OCI-LY7 (cell line): ENCODE measurements around the gene TP63.

Experiments used
- CTCF ChIP-seq: fragments of 200-600 bp; sonication (generic); conservative IDR thresholded peaks from 2 replicates; pipeline ENCODE4 v1.5.1; 2014; ENCODE audit warnings: mild to moderate bottlenecking, antibody characterized with exemption, low read length, moderate library complexity, mixed read lengths
- EZH2phosphoT487 ChIP-seq: fragments of 200-600 bp; sonication (generic); IDR thresholded peaks from 2 replicates; pipeline ENCODE4 v1.6.1; 2018; ENCODE audit warnings: low read depth, borderline replicate concordance, mild to moderate bottlenecking, mixed run types, antibody characterized with exemption, low read length, moderate library complexity, mixed read lengths

- TF ChIP-seq CTCF, result no peak
- TF ChIP-seq EZH2phosphoT487, result no peak
Observed at GRCh38 chr3:189773056-189773455, 141.9 kb downstream of the TP63 start.
